CD4-positive, alpha-beta T cell (primary cell): ENCODE measurements around the gene EIF1AD. TPM values are rescaled to one million over a fixed set of nuclear protein-coding genes. Genes with fewer than 3 reads are reported as not detected.

Experiments used
- ATAC-seq: fragments of 200-7000 bp; cut with Tn5 transposase; one replicate; pipeline ENCODE4 v1.10.0; 2022; ENCODE audit warnings: mild to moderate bottlenecking; ENCODE audit not compliant: poor library complexity
- CTCF ChIA-PET: fragments of 350-600 bp; sonication (Branson Sonifier 250); formaldehyde crosslinking; loops from one replicate; lab custom pipeline; 2021; ENCODE audit warnings: antibody characterized with exemption, inconsistent platforms; lab: Charles Lee
- POLR2A ChIA-PET: fragments of 350-600 bp; sonication (Branson Sonifier 250); formaldehyde crosslinking; loops from one replicate; lab custom pipeline; 2021; ENCODE audit warnings: antibody characterized with exemption, inconsistent platforms; lab: Charles Lee
- DNase-seq, 14 experiments: peaks; one replicate each; pipeline ENCODE4 v3.0.0-alpha.2; 2013 to 2020; ENCODE audit warnings: mixed read lengths in 2 of 14
- H3K27ac ChIP-seq, 2 donors: one replicate each; pipeline versions ENCODE4 v1.5.1 to v1.7.0; 2013; ENCODE audit warnings: low read length in 2 of 2, low read depth in 1 of 2, mild to moderate bottlenecking in 1 of 2
- H3K27me3 ChIP-seq, 2 experiments: 1 replicate in 1 of 2; 2 replicates in 1 of 2; pipeline versions ENCODE4 v1.6.1 to v1.7.0; 2013; ENCODE audit warnings: low read length in 2 of 2, control low read depth in 1 of 2, mild to moderate bottlenecking in 1 of 2, moderate library complexity in 1 of 2; ENCODE audit not compliant: insufficient read depth in 2 of 2, control insufficient read depth in 1 of 2
- H3K36me3 ChIP-seq: one replicate; pipeline ENCODE4 v1.6.1; 2013; ENCODE audit warnings: low read length, control low read depth; ENCODE audit not compliant: insufficient read depth
- H3K4me1 ChIP-seq: one replicate; pipeline ENCODE4 v1.6.1; 2013; ENCODE audit warnings: low read length, control low read depth; ENCODE audit not compliant: insufficient read depth
- H3K4me3 ChIP-seq: one replicate; pipeline ENCODE4 v1.5.1; 2013; ENCODE audit warnings: mild to moderate bottlenecking, low read length, moderate library complexity
- H3K9me3 ChIP-seq, 2 experiments: 1 replicate in 1 of 2; 2 replicates in 1 of 2; pipeline versions ENCODE4 v1.6.1 to v1.7.0; 2013; ENCODE audit warnings: low read length in 2 of 2, mild to moderate bottlenecking in 2 of 2, control low read depth in 1 of 2, moderate library complexity in 1 of 2; ENCODE audit not compliant: control insufficient read depth in 1 of 2, insufficient read depth in 1 of 2
- H3K27ac Mint-ChIP-seq: one replicate; pipeline ENCODE4 v1.8.0; 2020; ENCODE audit warnings: mixed read lengths
- H3K27me3 Mint-ChIP-seq: one replicate; pipeline ENCODE4 v1.8.0; 2021; ENCODE audit warnings: mixed read lengths
- H3K36me3 Mint-ChIP-seq: one replicate; pipeline ENCODE4 v1.8.0; 2021; ENCODE audit warnings: low read depth, mixed read lengths
- H3K4me1 Mint-ChIP-seq: one replicate; pipeline ENCODE4 v1.8.0; 2021; ENCODE audit warnings: low read depth, mixed read lengths
- H3K4me3 Mint-ChIP-seq: one replicate; pipeline ENCODE4 v1.8.0; 2020; ENCODE audit warnings: mild to moderate bottlenecking, mixed read lengths
- H3K9me3 Mint-ChIP-seq: one replicate; pipeline ENCODE4 v1.8.0; 2020; ENCODE audit warnings: mixed read lengths
- CTCF ChIP-seq: fragments of 200-600 bp; IDR thresholded peaks from one replicate; pipeline ENCODE4 v1.8.0; 2022; ENCODE audit warnings: antibody characterized with exemption, mild to moderate bottlenecking
- intact Hi-C, 2 experiments: fragments of 100-400 bp; cut with DNase I in 1 of 2; cut with micrococcal nuclease in 1 of 2; formaldehyde crosslinking; loops; one replicate each; pipeline versions ENCODE4 v1.15.1 to v1.9.0; 2023 to 2025; cut with DNase I, micrococcal nuclease
- total RNA-seq, 174 experiments: library from RNA in 2 of 174; stranded (reverse) in 2 of 174; gene quantifications; one replicate each; pipeline ENCODE4 v1.2.3 and lab custom pipeline; 2021 to 2026

EIF1AD gene
- total RNA-seq, 2 experiments from 2014 or later, result 88.2 to 94.1 TPM

GRCh38 chr11:66006891-66007176, 4.9 kb upstream of the EIF1AD start:
- ChIA-PET POLR2A (no interaction called here), CTCF (no interaction called here)
- intact Hi-C loops, result no loop called here
- no peak for TF ChIP-seq CTCF
- H3K27ac ChIP-seq, result no peak overlapping the region
- peaks cover 31% of the 10 kb centered on the region for H3K36me3 Mint-ChIP-seq
- H3K9me3 ChIP-seq, result no peaks in the 10 kb centered on the region
- DNase-seq (no peak), ATAC-seq (no peak)
- no peak overlapping the region for H3K27ac Mint-ChIP-seq
- H3K4me3 Mint-ChIP-seq, result no peak overlapping the region
- peaks cover 8% of the 10 kb centered on the region for H3K27me3 Mint-ChIP-seq
- peaks cover 22% of the 10 kb centered on the region for H3K4me1 ChIP-seq
- no peaks in the 10 kb centered on the region for H3K9me3 Mint-ChIP-seq
- H3K4me3 ChIP-seq, result no peak overlapping the region
- peaks cover 7% of the 10 kb centered on the region in 2 experiments for H3K27me3 ChIP-seq
- H3K36me3 ChIP-seq, result peaks cover 24% of the 10 kb centered on the region
- H3K4me1 Mint-ChIP-seq, result peaks cover 17% of the 10 kb centered on the region

DNA sequence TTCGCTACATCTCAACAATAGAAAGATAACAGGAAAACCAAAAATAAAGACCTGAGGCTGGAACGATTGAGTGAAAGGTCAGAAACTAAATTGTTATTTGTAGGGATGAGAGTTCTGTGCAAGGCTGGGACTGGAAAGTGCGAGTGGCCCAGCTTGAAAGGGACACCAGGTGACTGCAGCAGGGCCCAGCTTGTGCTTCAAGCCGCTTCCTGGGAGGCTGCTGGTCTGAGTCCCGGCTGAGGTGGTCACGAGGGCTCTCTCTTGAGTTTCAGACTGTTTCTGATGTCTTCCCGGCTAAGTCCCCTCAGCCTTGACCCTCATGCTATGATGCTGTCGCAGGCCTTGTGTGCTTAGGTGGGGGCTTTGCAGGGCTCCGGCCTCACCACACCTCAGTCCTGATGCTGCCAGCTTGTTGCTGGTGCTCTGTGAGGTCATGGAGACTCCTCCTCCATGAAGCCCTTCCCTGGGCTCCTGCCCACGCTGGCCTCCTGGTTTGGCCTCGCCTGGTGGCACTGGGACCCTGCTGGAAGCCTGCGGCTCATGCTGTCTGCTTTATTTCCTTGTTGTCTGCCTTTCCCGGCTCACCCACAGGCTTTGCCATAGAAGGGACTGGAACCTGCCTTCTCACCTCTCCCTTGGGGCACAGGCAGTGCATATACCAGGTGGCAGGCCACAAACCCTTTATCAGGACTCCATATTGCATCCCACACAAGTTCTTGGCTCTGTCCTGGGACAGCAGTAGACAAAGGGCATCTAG, 4.4 kb upstream of the EIF1AD start:
- POLR2A ChIA-PET, result no interaction called here
- DNase-seq (no peak), ATAC-seq (no peak)
- CTCF ChIA-PET, result no interaction called here
- H3K4me1 ChIP-seq, result peaks cover 19% of the 10 kb centered on the region
- TF ChIP-seq CTCF, result no peak
- H3K27me3 ChIP-seq, result peaks cover 2 to 4% of the 10 kb centered on the region in 2 experiments
- no peak overlapping the region for H3K27ac ChIP-seq
- no peak overlapping the region for H3K4me3 ChIP-seq
- no peaks in the 10 kb centered on the region for H3K9me3 ChIP-seq
- peaks cover 36% of the 10 kb centered on the region for H3K36me3 Mint-ChIP-seq
- H3K4me3 Mint-ChIP-seq, result no peak overlapping the region
- H3K4me1 Mint-ChIP-seq, result peaks cover 22% of the 10 kb centered on the region
- H3K27me3 Mint-ChIP-seq, result peaks cover 5% of the 10 kb centered on the region
- intact Hi-C loops, result no loop called here
- no peaks in the 10 kb centered on the region for H3K9me3 Mint-ChIP-seq
- no peak overlapping the region for H3K27ac Mint-ChIP-seq
- H3K36me3 ChIP-seq, result peaks cover 24% of the 10 kb centered on the region

GRCh38 chr11:66004186-66004585, 2.2 kb upstream of the EIF1AD start:
- H3K36me3 ChIP-seq, result peaks cover 37% of the 10 kb centered on the region

More at GRCh38 chr11:66004186-66004585, 2.2 kb upstream of the EIF1AD start:
- peak overlapping the region; percentile 56 for H3K4me3 Mint-ChIP-seq
- H3K27me3 ChIP-seq, result no peaks in the 10 kb centered on the region
- H3K27ac Mint-ChIP-seq, result peak overlapping the region; percentile 36
- ChIA-PET CTCF (no interaction called here), POLR2A (no interaction called here)
- H3K9me3 Mint-ChIP-seq, result no peaks in the 10 kb centered on the region
- H3K27ac ChIP-seq, result no peak overlapping the region
- no peaks in the 10 kb centered on the region for H3K27me3 Mint-ChIP-seq
- ATAC-seq (no peak), DNase-seq (no peak)
- intact Hi-C loops, result no loop called here
- H3K4me1 Mint-ChIP-seq, result peaks cover 37% of the 10 kb centered on the region
- H3K36me3 Mint-ChIP-seq, result peaks cover 55% of the 10 kb centered on the region
- H3K4me1 ChIP-seq, result peaks cover 39% of the 10 kb centered on the region
- no peaks in the 10 kb centered on the region for H3K9me3 ChIP-seq
- no peak overlapping the region for H3K4me3 ChIP-seq
- TF ChIP-seq CTCF, result no peak
